Transverse colon (tissue), 4 donors: ENCODE data around the gene DOCK10.

Experiments used
- CTCF ChIP-seq, 5 experiments: fragments of 200-600 bp in 3 of 5; fragments of 450-650 bp in 2 of 5; sonication (generic) in 3 of 5; IDR thresholded peaks; 1 replicate in 2 of 5; 2 replicates in 3 of 5; pipeline ENCODE4 v1.5.1; 2016 to 2017; ENCODE audit warnings: antibody characterized with exemption in 5 of 5, inconsistent platforms in 3 of 5, mild to moderate bottlenecking in 2 of 5, moderate library complexity in 1 of 5
- POLR2A ChIP-seq: fragments of 450-650 bp; IDR thresholded peaks from one replicate; pipeline ENCODE4 v1.6.1; 2016; ENCODE audit warnings: antibody characterized with exemption, mild to moderate bottlenecking, moderate library complexity
- POLR2AphosphoS5 ChIP-seq, 3 donors: sonication (generic); formaldehyde crosslinking; IDR thresholded peaks; one replicate each; pipeline ENCODE4 v1.6.1; 2016; ENCODE audit warnings: antibody characterized with exemption in 3 of 3

DNA sequence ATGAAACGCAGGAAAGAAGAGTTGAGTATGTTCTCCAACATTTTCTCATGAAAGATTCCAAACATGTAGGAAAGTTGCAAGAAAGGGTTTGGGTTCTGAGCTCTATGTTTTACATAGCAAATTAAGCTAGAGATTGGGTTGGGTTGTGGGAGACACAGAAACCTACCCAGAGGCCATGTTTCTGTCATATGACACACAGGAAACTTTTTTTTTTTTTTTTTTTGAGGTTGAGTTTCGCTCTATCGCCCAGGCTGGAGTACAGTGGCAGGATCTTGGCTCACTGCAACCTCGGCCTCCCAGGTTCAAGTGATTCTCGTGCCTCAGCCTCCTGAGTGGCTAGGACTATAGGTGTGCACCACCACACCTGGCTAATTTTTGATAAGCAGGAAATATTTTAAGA is 57.6 kb downstream of the DOCK10 start:
- TF ChIP-seq CTCF (IDR thresholded peaks at IDR 0.05): no peak
- TF ChIP-seq POLR2AphosphoS5 (IDR thresholded peaks at IDR 0.05): no peak
- TF ChIP-seq POLR2A: no peak
